GM23248 (cell line): Measurements from ENCODE around the gene NOL3. TPM values are rescaled to one million over a fixed set of nuclear protein-coding genes. Genes with fewer than 3 reads are reported as not detected.
A peak's percentile ranks its signal among the peaks of the same experiment; 100 is the strongest.

ENCODE experiments used
- DNase-seq: peaks from one replicate; pipeline ENCODE4 v3.0.0-alpha.2; 2015
- H2AFZ ChIP-seq: fragments of 200-600 bp; sonication (generic); 2 replicates; pipeline ENCODE4 v1.6.1; 2016; ENCODE audit warnings: antibody characterized with exemption
- H3F3A ChIP-seq: fragments of 200-600 bp; sonication (generic); 2 replicates; pipeline ENCODE4 v1.6.1; 2016; ENCODE audit warnings: mild to moderate bottlenecking, antibody characterized with exemption, mixed run types; ENCODE audit not compliant: insufficient read depth
- H3K27ac ChIP-seq: fragments of 200-600 bp; sonication (generic); 2 replicates; pipeline ENCODE4 v1.5.1; 2016; ENCODE audit warnings: mild to moderate bottlenecking
- H3K27me3 ChIP-seq: fragments of 200-600 bp; sonication (generic); replicated peaks from 2 replicates; pipeline ENCODE4 v1.6.1; 2016; ENCODE audit warnings: mild to moderate bottlenecking; ENCODE audit not compliant: insufficient read depth
- H3K36me3 ChIP-seq: fragments of 200-600 bp; sonication (generic); 2 replicates; pipeline ENCODE4 v1.6.1; 2016; ENCODE audit warnings: low read depth, mild to moderate bottlenecking
- H3K4me1 ChIP-seq: fragments of 200-600 bp; sonication (generic); 2 replicates; pipeline ENCODE4 v1.6.1; 2016; ENCODE audit warnings: mild to moderate bottlenecking; ENCODE audit not compliant: insufficient read depth
- H3K4me2 ChIP-seq: fragments of 200-600 bp; sonication (generic); one replicate; pipeline ENCODE4 v1.6.1; 2016; ENCODE audit warnings: mild to moderate bottlenecking; ENCODE audit not compliant: unreplicated experiment
- H3K4me3 ChIP-seq: fragments of 200-600 bp; sonication (generic); 2 replicates; pipeline ENCODE4 v1.5.1; 2016; ENCODE audit warnings: mild to moderate bottlenecking
- H3K79me2 ChIP-seq: fragments of 200-600 bp; sonication (generic); 2 replicates; pipeline ENCODE4 v1.6.1; 2016; ENCODE audit warnings: mild to moderate bottlenecking; ENCODE audit not compliant: insufficient read depth
- H3K9ac ChIP-seq: fragments of 200-600 bp; sonication (generic); 2 replicates; pipeline ENCODE4 v1.6.1; 2016; ENCODE audit warnings: mild to moderate bottlenecking
- H3K9me2 ChIP-seq: fragments of 200-600 bp; sonication (generic); 2 replicates; pipeline ENCODE4 v1.6.1; 2016; ENCODE audit warnings: mixed run types, mild to moderate bottlenecking, moderate library complexity; ENCODE audit not compliant: insufficient read depth
- H3K9me3 ChIP-seq: fragments of 200-600 bp; sonication (generic); one replicate; pipeline ENCODE4 v1.6.1; 2017; ENCODE audit warnings: low read depth
- H4K20me1 ChIP-seq: fragments of 200-600 bp; sonication (generic); 2 replicates; pipeline ENCODE4 v1.6.0; 2016; ENCODE audit not compliant: insufficient read depth
- EZH2 ChIP-seq: fragments of 200-600 bp; sonication (generic); IDR thresholded peaks from 2 replicates; pipeline ENCODE4 v1.6.1; 2018; ENCODE audit warnings: antibody characterized with exemption, mild to moderate bottlenecking; ENCODE audit not compliant: insufficient read depth, poor library complexity, severe bottlenecking
- EZH2phosphoT487 ChIP-seq: fragments of 200-600 bp; sonication (generic); IDR thresholded peaks from 2 replicates; pipeline ENCODE4 v1.6.1; 2018; ENCODE audit warnings: antibody characterized with exemption, moderate library complexity, mild to moderate bottlenecking, low read depth; ENCODE audit not compliant: insufficient read depth
- WGBS, 2 experiments: methylation state at CpG; one replicate each; pipeline ENCODE4 v1.1.6; 2015 to 2017; ENCODE audit warnings: low lambda C conversion rate in 2 of 2, low coverage in 1 of 2; ENCODE audit errors: missing lambda C conversion rate in 2 of 2; 5-methylcytosine and 5-hydroxymethylcytosine counted together
- in situ Hi-C: fragments of 300-500 bp; cut with MboI; formaldehyde crosslinking; loops from 2 replicates; pipeline ENCODE4 v1.15.0; 2020
- polyA plus RNA-seq: library from polyadenylated mRNA; unstranded; fragments of >200 nt; fragmentation: Nextera tagmentation; extraction: Ambion mirVana; gene quantifications from 2 replicates; pipeline ENCODE4 v1.2.1, GENCODE V29; 2016
- total RNA-seq: library from RNA; depleted of rRNA; stranded (reverse); fragments of >200 nt; shearing (Covaris generic); gene quantifications from 2 replicates; pipeline ENCODE4 v1.2.3, GENCODE V29; 2014

NOL3 gene
- total and polyA plus RNA-seq, 2 experiments from 2014 or later = 20.3 to 31.0 TPM

GRCh38 chr16:67185651-67186134, 15.4 kb downstream of the NOL3 start:
- Histone ChIP-seq H3K9me3 (no peaks in the 10 kb centered on the region), H3K36me3 (no peaks in the 10 kb centered on the region), H3K9ac (no peak overlapping the region), H3K4me3 (0 out of 2 replicates have a peak overlapping the region, but pooled peaks have one; percentile 21), H3K27me3 (no peaks in the 10 kb centered on the region), H3F3A (peaks cover 18% of the 10 kb centered on the region), H3K27ac (no peak overlapping the region), H2AFZ (no peak overlapping the region), H4K20me1 (no peaks in the 10 kb centered on the region), H3K79me2 (peaks cover 12% of the 10 kb centered on the region), H3K4me1 (peaks cover 24% of the 10 kb centered on the region), H3K4me2 (no peak overlapping the region), H3K9me2 (no peaks in the 10 kb centered on the region)
- 9% methylated on average over 12 of the region's 12 CpGs for WGBS, 2 experiments
- DNase-seq = no peak
- in situ Hi-C loops = no loop called here
- TF ChIP-seq EZH2phosphoT487 = no peak
- TF ChIP-seq EZH2 = no peak

- no peaks in the 10 kb centered on the region for H3K27me3 ChIP-seq
- peaks cover 18% of the 10 kb centered on the region for H3K4me1 ChIP-seq
- H3K4me3 ChIP-seq = no peak overlapping the region
- peak; percentile 61 for DNase-seq
- no peaks in the 10 kb centered on the region for H3K9me3 ChIP-seq
- H3K27ac ChIP-seq = no peak overlapping the region
- H4K20me1 ChIP-seq = no peaks in the 10 kb centered on the region
- no peaks in the 10 kb centered on the region for H3K36me3 ChIP-seq
- H3K9me2 ChIP-seq = no peaks in the 10 kb centered on the region
- peaks cover 12% of the 10 kb centered on the region for H3K79me2 ChIP-seq
- 39 to 44% methylated on average over 5 of the region's 5 CpGs for whole genome bisulfite sequencing, 2 experiments
- in situ Hi-C loops = no loop called here
- no peak overlapping the region for H3K4me2 ChIP-seq
- no peak overlapping the region for H3K9ac ChIP-seq
- no peak for TF ChIP-seq EZH2phosphoT487
- TF ChIP-seq EZH2 = no peak
- H3F3A ChIP-seq = peaks cover 17% of the 10 kb centered on the region
- H2AFZ ChIP-seq = no peak overlapping the region
Measured at GRCh38 chr16:67186550-67186950, 16.2 kb downstream of the NOL3 start.

DNA sequence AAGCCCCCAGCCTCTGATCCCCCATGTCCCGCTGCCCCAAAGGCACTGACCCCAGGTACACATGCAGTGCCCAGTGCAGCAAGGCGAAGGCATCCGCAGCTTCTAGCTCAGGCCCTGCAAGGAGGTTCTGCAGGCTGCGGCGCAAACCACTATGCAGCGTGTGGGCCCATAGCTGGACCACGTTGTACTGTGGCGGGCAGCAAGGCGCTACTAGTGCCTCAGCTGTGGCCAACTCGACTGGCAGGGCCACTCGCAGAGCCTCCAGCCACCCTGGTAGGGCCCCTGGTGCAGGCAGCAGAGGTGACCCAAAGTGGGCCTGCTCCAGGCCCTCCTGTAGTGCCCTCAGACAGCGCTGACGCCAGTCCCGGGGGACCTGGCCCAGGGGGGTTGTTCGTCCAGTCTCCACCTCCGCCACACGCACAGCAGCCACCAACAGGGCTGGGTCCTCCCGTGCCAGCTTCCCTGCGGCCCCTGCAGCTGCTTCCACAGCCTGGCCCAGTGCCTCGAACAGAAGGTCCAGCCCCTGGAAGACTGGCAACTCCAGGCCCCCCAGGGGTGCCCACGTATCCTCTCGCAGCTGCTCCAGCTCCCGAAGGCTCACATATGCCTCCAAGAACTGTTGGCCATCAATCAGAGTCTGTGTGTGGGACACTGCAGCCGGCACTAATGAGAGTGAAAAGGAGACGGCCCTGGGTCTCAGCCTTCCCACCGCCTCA, 17.0 kb downstream of the NOL3 start:
- TF ChIP-seq EZH2phosphoT487 (no peak), EZH2 (no peak)
- peaks cover 14% of the 10 kb centered on the region for H3K79me2 ChIP-seq
- no peak overlapping the region for H3K4me2 ChIP-seq
- no peaks in the 10 kb centered on the region for H3K27me3 ChIP-seq
- no peaks in the 10 kb centered on the region for H3K9me2 ChIP-seq
- no peaks in the 10 kb centered on the region for H3K9me3 ChIP-seq
- peaks cover 10% of the 10 kb centered on the region; the same call in 1 of the 2 replicates for H3F3A ChIP-seq
- H3K27ac ChIP-seq = no peak overlapping the region
- WGBS, 2 experiments = 81 to 84% methylated on average over 26 of the region's 26 CpGs
- H3K36me3 ChIP-seq = no peaks in the 10 kb centered on the region
- no peak overlapping the region for H3K4me3 ChIP-seq
- in situ Hi-C loops = no loop called here
- H3K4me1 ChIP-seq = peaks cover 10% of the 10 kb centered on the region
- H4K20me1 ChIP-seq = no peaks in the 10 kb centered on the region
- H2AFZ ChIP-seq = no peak overlapping the region
- H3K9ac ChIP-seq = no peak overlapping the region
- no peak for DNase-seq

DNA sequence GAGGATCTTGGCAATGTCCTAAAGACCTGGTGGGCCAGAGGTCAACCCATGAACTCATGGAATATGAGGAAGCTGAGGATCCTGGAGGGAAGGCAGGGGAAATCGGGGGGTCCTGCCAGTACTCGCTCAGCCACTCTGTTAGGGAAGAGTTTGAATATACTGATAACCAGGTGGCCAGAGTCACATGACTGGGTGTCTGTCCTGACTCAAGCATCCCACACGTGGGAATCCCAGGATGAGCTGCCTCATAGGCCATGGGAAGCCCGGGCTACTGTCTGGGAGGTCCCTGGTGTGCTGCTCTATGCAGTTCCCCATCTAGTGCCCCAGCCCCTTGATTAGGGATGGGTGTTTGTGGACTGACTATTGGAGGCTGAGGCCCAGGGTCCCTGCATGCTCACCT, 18.0 kb downstream of the NOL3 start:
- Histone ChIP-seq H2AFZ (no peak overlapping the region), H3K36me3 (no peaks in the 10 kb centered on the region; the same call in 1 of the 2 replicates), H3K27ac (no peak overlapping the region), H3F3A (no peaks in the 10 kb centered on the region), H3K4me2 (no peak overlapping the region), H3K27me3 (no peaks in the 10 kb centered on the region), H3K4me1 (peaks cover 3% of the 10 kb centered on the region), H3K9me2 (no peaks in the 10 kb centered on the region), H3K9me3 (no peaks in the 10 kb centered on the region), H3K4me3 (no peak overlapping the region), H4K20me1 (no peaks in the 10 kb centered on the region), H3K9ac (no peak overlapping the region), H3K79me2 (peaks cover 14% of the 10 kb centered on the region)
- in situ Hi-C loops = no loop called here
- WGBS, 2 experiments = 54 to 60% methylated on average over 4 of the region's 4 CpGs
- TF ChIP-seq EZH2 (no peak), EZH2phosphoT487 (no peak)
- no peak for DNase-seq
